C4-2B (cell line): ENCODE results near the gene ARHGEF9.

Source experiments
- CTCF ChIP-seq: fragments of 450-650 bp; conservative IDR thresholded peaks from 2 replicates; pipeline ENCODE4 v1.5.1; 2017; ENCODE audit warnings: mild to moderate bottlenecking
- ZFX ChIP-seq: fragments of 450-650 bp; IDR thresholded peaks from 2 replicates; pipeline ENCODE4 v1.6.1; 2017

DNA sequence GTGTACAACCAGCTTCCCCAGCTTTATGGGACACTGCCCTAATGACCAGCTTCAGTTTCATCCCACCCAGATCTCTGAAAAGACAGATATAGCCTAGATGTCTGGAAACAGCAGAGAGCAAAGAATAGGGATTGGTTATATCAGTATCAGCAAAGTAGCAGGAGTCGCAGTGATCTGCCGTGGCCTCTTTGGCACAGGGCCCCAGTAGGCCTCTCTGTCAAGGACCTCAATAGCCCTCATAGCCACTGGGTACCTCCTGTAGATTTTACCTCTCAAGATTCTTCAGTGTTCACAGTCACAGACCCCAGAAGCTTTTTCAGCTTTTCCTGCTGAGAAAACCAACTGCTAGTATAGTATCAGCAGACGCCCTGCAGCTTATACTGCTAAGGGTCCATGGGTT, 104.6 kb downstream of the ARHGEF9 start:
- no peak for TF ChIP-seq CTCF
- TF ChIP-seq ZFX, result no peak
